Brain microvascular endothelial cell (primary cell): ENCODE data around the gene OTUB1.

Experiments used
- DNase-seq: peaks from one replicate; pipeline ENCODE4 v3.0.0-alpha.2; 2020
- H3K27ac ChIP-seq: fragments of 250-450 bp; sonication (Bioruptor Pico); 2 replicates; pipeline ENCODE4 v1.5.1; 2020; ENCODE audit warnings: mild to moderate bottlenecking, moderate library complexity
- H3K27me3 ChIP-seq: fragments of 250-450 bp; sonication (Bioruptor Pico); replicated peaks from 2 replicates; pipeline ENCODE4 v1.5.1; 2020; ENCODE audit warnings: mild to moderate bottlenecking
- H3K36me3 ChIP-seq: fragments of 250-450 bp; sonication (Bioruptor Pico); replicated peaks from 2 replicates; pipeline ENCODE4 v1.5.1; 2020; ENCODE audit warnings: mild to moderate bottlenecking
- H3K4me3 ChIP-seq: 2 replicates; pipeline ENCODE4 v1.5.1; 2011; ENCODE audit warnings: low read depth, mild to moderate bottlenecking, control low read depth, low read length, moderate library complexity
- CTCF ChIP-seq: IDR thresholded peaks from 2 replicates; pipeline ENCODE4 v1.5.1; 2011; ENCODE audit warnings: low read depth, mild to moderate bottlenecking, moderate library complexity, low read length, control low read depth, inconsistent platforms; ENCODE audit errors: missing control alignments
- in situ Hi-C: cut with HindIII; loops from 2 replicates; pipeline ENCODE4 v1.10.0; 2017; ENCODE audit warnings: low sequenced_read_pairs, low pct_ligation_motif_present

Gene OTUB1

GRCh38 chr11:63998558-63999348 lies 12.5 kb downstream of the OTUB1 start:
- Histone ChIP-seq H3K27ac (no peak overlapping the region), H3K27me3 (no peaks in the 10 kb centered on the region), H3K4me3 (no peak overlapping the region), H3K36me3 (peaks cover 33% of the 10 kb centered on the region)
- DNase-seq, result no peak
- in situ Hi-C loops, result no loop called here
- no peak for TF ChIP-seq CTCF

DNA sequence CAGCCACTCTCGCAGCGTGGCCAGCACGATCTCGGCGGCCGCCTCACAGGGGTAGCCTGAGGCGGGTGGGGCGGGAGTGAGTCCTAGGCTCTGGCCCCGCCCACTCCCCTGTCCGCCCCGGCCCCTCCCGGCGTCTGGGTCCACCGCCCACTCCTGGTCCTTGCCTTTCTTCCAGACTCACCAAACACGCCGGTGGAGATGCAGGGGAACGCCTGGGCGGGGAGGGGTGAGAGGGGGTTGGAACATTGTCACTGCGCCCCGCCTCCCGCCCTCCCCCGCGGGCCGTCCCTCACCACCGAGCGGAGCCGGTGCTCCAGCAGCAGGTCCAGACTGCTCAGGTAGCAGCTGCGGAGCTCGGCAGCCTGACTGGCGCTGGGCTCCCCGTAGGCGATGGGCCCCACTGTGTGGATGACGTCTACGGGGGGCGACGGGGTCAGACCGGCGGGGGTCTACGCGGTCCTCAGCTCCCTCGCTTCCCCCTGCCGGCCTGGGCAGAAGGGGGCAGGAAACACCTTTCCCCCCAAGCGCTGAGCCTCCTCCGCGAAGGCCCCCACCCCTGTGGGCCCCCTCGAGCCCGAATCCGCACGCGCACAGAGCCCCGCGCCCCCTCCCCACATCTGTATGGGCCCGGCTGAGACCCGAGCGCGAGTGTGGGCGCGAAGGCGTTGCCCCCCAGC lies 13.2 kb downstream of the OTUB1 start:
- in situ Hi-C loops, result loop anchor here (5.0 kb wide), 1 partner anchor 138 kb away; no protein-coding TSS in a partner anchor
- no peaks in the 10 kb centered on the region for H3K27me3 ChIP-seq
- TF ChIP-seq CTCF, result no peak
- H3K36me3 ChIP-seq, result peaks cover 33% of the 10 kb centered on the region
- H3K27ac ChIP-seq, result no peak overlapping the region
- H3K4me3 ChIP-seq, result no peak overlapping the region
- DNase-seq, result peak; percentile 33

DNA sequence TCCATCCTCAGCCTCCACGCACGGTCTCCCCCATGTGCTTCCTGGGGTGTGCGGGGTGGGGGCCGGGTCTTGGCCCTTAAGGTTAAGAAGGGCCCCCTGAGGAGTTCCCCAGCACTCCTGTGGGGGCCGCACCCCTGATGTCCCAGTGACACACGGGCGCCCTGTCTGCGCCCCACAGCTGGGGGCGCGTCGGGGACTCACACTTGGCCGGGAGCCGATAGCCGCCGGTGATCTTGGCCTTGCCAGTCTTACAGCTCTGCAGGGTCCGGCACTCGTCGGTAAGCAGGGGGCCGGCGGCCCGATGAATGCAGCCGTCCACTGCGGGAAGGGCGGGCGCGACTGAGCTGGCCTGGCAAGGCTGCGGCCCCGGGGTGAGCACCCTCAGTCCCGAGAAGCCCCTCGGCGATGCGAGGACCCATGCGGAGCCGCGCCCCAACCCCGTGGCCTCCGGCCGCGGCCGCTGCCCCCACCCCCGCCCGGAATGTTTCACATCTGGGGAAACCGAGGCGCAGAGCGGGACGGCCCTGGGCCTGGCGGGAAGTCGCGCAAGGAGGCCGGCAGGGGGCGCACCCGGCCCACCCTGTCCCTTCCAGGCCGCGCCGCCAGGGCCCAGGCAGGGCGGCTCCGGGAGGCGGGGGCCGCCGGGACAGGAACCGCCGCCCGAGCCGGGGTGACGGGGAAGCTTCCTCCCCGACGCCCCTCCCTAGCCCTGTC lies 13.9 kb downstream of the OTUB1 start:
- no peak overlapping the region for H3K4me3 ChIP-seq
- in situ Hi-C loops, result loop anchor here (5.0 kb wide), 1 partner anchor 137 kb away; no protein-coding TSS in a partner anchor
- peak; percentile 57 for TF ChIP-seq CTCF
- no peaks in the 10 kb centered on the region for H3K27me3 ChIP-seq
- no peak overlapping the region for H3K27ac ChIP-seq
- peak; percentile 33 for DNase-seq
- H3K36me3 ChIP-seq, result peaks cover 30% of the 10 kb centered on the region

DNA sequence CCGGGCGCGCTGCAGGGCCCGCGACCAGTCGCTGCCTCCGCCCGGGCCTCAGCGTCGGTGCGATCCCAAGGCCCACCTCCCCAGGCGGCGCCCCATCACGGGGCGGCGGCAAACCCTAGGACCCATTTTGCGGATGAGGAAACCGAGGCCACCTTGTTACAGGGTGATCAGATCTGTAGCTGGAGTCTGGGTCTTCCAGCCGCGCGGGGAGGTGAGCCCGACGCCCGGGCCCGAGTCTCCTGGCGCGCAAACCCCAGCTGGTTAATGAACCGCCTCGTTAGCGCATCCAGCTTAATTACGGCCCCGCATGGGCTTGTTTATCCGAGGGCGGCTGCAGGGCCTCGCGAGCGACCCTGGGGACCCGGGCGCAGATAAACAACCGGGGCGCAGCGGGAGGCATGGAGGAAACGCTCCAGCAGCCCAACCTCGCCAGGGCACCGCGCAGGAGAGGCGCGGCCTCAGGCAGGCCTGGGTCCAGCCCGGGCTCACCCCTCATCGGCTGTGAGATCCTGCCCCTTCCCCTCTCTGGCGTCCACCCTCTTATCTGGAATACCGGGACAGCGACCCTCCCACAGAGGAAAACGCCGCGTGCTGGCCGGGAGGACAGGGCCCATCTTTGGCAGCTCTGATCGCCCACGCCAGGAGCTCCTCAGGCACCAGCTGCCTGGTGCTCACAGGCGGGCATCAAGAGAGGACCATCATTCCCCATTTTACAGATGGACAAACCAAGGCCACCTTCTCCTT lies 14.7 kb downstream of the OTUB1 start:
- DNase-seq, result no peak
- in situ Hi-C loops, result loop anchor here (5.0 kb wide), 1 partner anchor 136 kb away; no protein-coding TSS in a partner anchor
- Histone ChIP-seq H3K4me3 (no peak overlapping the region), H3K27ac (no peak overlapping the region), H3K36me3 (peaks cover 25% of the 10 kb centered on the region), H3K27me3 (no peaks in the 10 kb centered on the region)
- TF ChIP-seq CTCF, result no peak
